MCF 10A (cell line): ENCODE results near the gene MYO1D. TPM values are rescaled to one million over a fixed set of nuclear protein-coding genes. Genes with fewer than 3 reads are reported as not detected.

ENCODE experiments used
- BruUV-seq: library from RNA; stranded (reverse); fragments of 400-500 nt; replicated peaks from 2 replicates; lab custom pipeline; 2021; lab: Mats Ljungman, UMichigan
- CTCF ChIA-PET: fragments of 300-600 bp; sonication (Branson Sonifier 250); formaldehyde crosslinking; extraction: SDS; loops from one replicate; lab custom pipeline; 2021; ENCODE audit warnings: antibody characterized with exemption, inconsistent platforms; lab: Yijun Ruan, JAX
- POLR2A ChIA-PET: fragments of 300-600, 350-650 bp; sonication (Branson Sonifier 250); formaldehyde crosslinking; extraction: SDS; loops from one replicate; lab custom pipeline; 2020; ENCODE audit warnings: antibody characterized with exemption, inconsistent platforms; lab: Yijun Ruan, JAX
- DNase-seq: peaks from one replicate; pipeline ENCODE4 v3.0.0-alpha.2; 2018; ENCODE audit not compliant: unreplicated experiment
- H3K27ac Mint-ChIP-seq: one replicate; pipeline ENCODE4 v1.8.0; 2022; ENCODE audit warnings: mild to moderate bottlenecking, low read depth, mixed read lengths; ENCODE audit not compliant: unreplicated experiment
- H3K27me3 Mint-ChIP-seq: one replicate; pipeline ENCODE4 v1.8.0; 2022; ENCODE audit warnings: mixed read lengths; ENCODE audit not compliant: insufficient read depth, unreplicated experiment
- H3K36me3 Mint-ChIP-seq: one replicate; pipeline ENCODE4 v1.8.0; 2022; ENCODE audit warnings: mild to moderate bottlenecking, moderate library complexity, mixed read lengths; ENCODE audit not compliant: insufficient read depth, unreplicated experiment
- H3K4me1 Mint-ChIP-seq: one replicate; pipeline ENCODE4 v1.8.0; 2022; ENCODE audit warnings: mixed read lengths; ENCODE audit not compliant: insufficient read depth, unreplicated experiment
- H3K4me3 Mint-ChIP-seq: one replicate; pipeline ENCODE4 v1.8.0; 2022; ENCODE audit warnings: mild to moderate bottlenecking, moderate library complexity, mixed read lengths; ENCODE audit not compliant: unreplicated experiment
- H3K9me3 Mint-ChIP-seq: one replicate; pipeline ENCODE4 v1.8.0; 2022; ENCODE audit warnings: mixed read lengths; ENCODE audit not compliant: unreplicated experiment
- intact Hi-C: fragments of 100-400 bp; cut with micrococcal nuclease; formaldehyde crosslinking; loops from 2 replicates; pipeline ENCODE4 v1.14.1; 2022
- total RNA-seq: library from RNA; stranded (reverse); gene quantifications from 2 replicates; pipeline ENCODE4 v1.2.3, GENCODE V29; 2022
- TF ChIP-seq, protein P1 (sequence below): fragments of 200-600 bp; IDR thresholded peaks from one replicate; pipeline ENCODE4 v1.8.0; 2022; ENCODE audit warnings: antibody characterized with exemption, mild to moderate bottlenecking; ENCODE audit not compliant: unreplicated experiment

Gene MYO1D
- total RNA-seq, 1 experiment from 2014 or later: 30.5 TPM

- Mint-ChIP-seq H3K36me3 (peaks cover 9% of the 10 kb centered on the region), H3K27ac (no peak overlapping the region), H3K27me3 (no peaks in the 10 kb centered on the region), H3K4me3 (no peak overlapping the region), H3K9me3 (no peaks in the 10 kb centered on the region), H3K4me1 (no peaks in the 10 kb centered on the region)
- no peak for DNase-seq
- intact Hi-C loops: no loop called here
- BruUV-seq: no TSS peak
- TF ChIP-seq, protein P1, sequence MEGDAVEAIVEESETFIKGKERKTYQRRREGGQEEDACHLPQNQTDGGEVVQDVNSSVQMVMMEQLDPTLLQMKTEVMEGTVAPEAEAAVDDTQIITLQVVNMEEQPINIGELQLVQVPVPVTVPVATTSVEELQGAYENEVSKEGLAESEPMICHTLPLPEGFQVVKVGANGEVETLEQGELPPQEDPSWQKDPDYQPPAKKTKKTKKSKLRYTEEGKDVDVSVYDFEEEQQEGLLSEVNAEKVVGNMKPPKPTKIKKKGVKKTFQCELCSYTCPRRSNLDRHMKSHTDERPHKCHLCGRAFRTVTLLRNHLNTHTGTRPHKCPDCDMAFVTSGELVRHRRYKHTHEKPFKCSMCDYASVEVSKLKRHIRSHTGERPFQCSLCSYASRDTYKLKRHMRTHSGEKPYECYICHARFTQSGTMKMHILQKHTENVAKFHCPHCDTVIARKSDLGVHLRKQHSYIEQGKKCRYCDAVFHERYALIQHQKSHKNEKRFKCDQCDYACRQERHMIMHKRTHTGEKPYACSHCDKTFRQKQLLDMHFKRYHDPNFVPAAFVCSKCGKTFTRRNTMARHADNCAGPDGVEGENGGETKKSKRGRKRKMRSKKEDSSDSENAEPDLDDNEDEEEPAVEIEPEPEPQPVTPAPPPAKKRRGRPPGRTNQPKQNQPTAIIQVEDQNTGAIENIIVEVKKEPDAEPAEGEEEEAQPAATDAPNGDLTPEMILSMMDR: no peak
- ChIA-PET POLR2A (interaction anchor here (0.6 kb wide), 1 partner anchor 283 kb away, joined by 3 read pairs; no protein-coding TSS in a partner anchor), CTCF (interaction anchor here (0.7 to 2.4 kb wide), 3 partner anchors 9 to 103 kb away, joined by 3 to 5 read pairs (median 3); partner anchors contain the start of gene MYO1D)
Observed at GRCh38 chr17:32773856-32774694, 102.8 kb downstream of the MYO1D start.

DNA sequence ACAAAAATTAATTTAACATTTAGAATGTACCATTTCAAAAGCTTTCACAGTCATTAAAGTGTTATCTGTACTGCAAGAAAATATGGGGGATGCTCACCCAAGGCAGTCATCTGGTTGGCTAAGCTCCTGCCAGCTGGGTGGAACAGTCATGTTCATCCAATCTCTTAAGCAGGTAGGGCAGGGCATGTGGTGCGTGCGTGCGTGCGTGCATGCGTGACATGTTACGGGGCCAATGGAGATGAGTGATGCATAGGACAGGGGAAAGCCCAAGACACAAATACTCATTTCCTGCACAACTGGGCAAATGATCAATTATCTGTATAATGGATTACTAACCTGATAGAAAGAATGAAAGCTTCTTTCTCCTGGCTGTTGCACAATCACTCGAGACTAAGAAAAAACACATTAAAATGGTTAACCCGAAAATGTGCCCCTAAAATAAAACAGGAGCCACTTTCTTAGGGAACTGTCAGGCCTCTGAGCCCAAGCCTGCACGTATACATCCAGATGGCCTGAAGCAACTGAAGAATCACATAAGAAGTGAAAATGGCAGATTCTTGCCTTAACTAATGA is 104.4 kb downstream of the MYO1D start:
- Mint-ChIP-seq H3K4me3 (no peak overlapping the region), H3K4me1 (no peaks in the 10 kb centered on the region), H3K9me3 (no peaks in the 10 kb centered on the region), H3K36me3 (peaks cover 9% of the 10 kb centered on the region), H3K27me3 (no peaks in the 10 kb centered on the region), H3K27ac (no peak overlapping the region)
- ChIA-PET CTCF (interaction anchor here (0.6 to 4.5 kb wide), 7 partner anchors 8 to 980 kb away, joined by 3 to 53 read pairs (median 6); no protein-coding TSS in a partner anchor), POLR2A (no interaction called here)
- DNase-seq: no peak
- TF ChIP-seq, protein P1: no peak
- BruUV-seq: no TSS peak
- intact Hi-C loops: no loop called here

DNA sequence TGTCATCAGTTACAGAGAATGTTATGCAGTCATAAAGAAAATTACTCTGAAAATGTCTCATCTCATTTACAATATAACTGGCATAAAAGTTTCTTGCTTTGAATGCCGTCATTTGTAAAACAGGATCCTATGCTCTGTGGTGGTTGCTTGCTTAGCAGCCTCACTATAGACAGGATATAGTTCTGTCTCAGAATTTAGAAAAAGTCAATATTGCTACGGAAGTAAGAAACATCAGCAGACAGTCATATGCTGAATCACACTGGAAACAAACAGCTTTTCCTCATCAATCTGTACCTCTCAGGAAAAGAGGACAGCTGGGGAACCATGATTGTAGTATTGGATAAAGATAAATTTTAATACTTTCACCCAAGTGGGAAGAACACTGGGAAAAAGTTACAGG is 105.5 kb downstream of the MYO1D start:
- no peaks in the 10 kb centered on the region for H3K9me3 Mint-ChIP-seq
- POLR2A ChIA-PET: interaction anchor here (0.7 to 1.5 kb wide), 5 partner anchors 9 to 310 kb away, joined by 3 to 6 read pairs (median 3); partner anchors contain the start of gene MYO1D
- no peak overlapping the region for H3K4me3 Mint-ChIP-seq
- TF ChIP-seq, protein P1: no peak
- no peaks in the 10 kb centered on the region for H3K4me1 Mint-ChIP-seq
- no TSS peak for BruUV-seq
- intact Hi-C loops: no loop called here
- H3K27me3 Mint-ChIP-seq: no peaks in the 10 kb centered on the region
- no peak for DNase-seq
- CTCF ChIA-PET: interaction anchor here (0.6 to 4.5 kb wide), 7 partner anchors 10 to 316 kb away, joined by 3 to 53 read pairs (median 16); no protein-coding TSS in a partner anchor
- H3K27ac Mint-ChIP-seq: no peak overlapping the region
- H3K36me3 Mint-ChIP-seq: peaks cover 9% of the 10 kb centered on the region

DNA sequence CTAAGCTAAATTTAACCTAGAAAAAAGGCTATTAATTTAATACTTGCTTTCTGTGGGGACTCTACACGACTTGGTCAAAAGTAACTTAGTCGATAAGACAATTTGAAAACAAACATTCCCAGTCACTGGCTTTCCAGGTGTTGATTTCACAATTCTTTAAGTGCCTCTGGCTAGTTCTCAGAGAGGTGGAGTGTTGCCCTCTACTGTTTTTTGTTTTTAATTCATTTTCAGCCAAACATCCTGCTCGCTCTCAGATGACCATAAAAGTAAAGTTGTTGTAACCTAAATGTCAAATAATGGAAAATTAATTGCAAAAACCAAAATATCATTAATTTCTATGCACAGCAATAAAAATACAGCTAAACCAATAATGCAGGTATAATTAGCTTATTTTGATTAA is 107.1 kb downstream of the MYO1D start:
- ChIA-PET CTCF (interaction anchor here (0.6 to 4.5 kb wide), 28 partner anchors 9 to 531 kb away, joined by 3 to 53 read pairs (median 4); no protein-coding TSS in a partner anchor), POLR2A (interaction anchor here (0.7 to 1.5 kb wide), 2 partner anchors 43 to 148 kb away, joined by 3 read pairs; no protein-coding TSS in a partner anchor)
- H3K9me3 Mint-ChIP-seq: no peaks in the 10 kb centered on the region
- H3K36me3 Mint-ChIP-seq: peaks cover 9% of the 10 kb centered on the region
- no peaks in the 10 kb centered on the region for H3K27me3 Mint-ChIP-seq
- H3K4me3 Mint-ChIP-seq: no peak overlapping the region
- DNase-seq: peak; percentile 71
- no peaks in the 10 kb centered on the region for H3K4me1 Mint-ChIP-seq
- intact Hi-C loops: no loop called here
- TF ChIP-seq, protein P1: peak; percentile 49
- H3K27ac Mint-ChIP-seq: no peak overlapping the region
- BruUV-seq: no TSS peak
